Ishikawa (cell line): Measurements from ENCODE around the gene DMRTA2.

Experiments
- CEBPB ChIP-seq: IDR thresholded peaks from 2 replicates; pipeline ENCODE4 v1.6.1; 2012
- EGR1 ChIP-seq: IDR thresholded peaks from 2 replicates; pipeline ENCODE4 v1.6.1; 2012
- EP300 ChIP-seq: IDR thresholded peaks from 2 replicates; pipeline ENCODE4 v1.6.1; 2012; ENCODE audit warnings: borderline replicate concordance
- FOXM1 ChIP-seq: IDR thresholded peaks from 2 replicates; pipeline ENCODE4 v1.6.1; 2012; ENCODE audit warnings: low read depth, borderline replicate concordance
- TAF1 ChIP-seq: IDR thresholded peaks from 2 replicates; pipeline ENCODE4 v1.6.1; 2012; ENCODE audit warnings: low read depth, mild to moderate bottlenecking
- YY1 ChIP-seq: IDR thresholded peaks from 2 replicates; pipeline ENCODE4 v1.6.1; 2012; ENCODE audit warnings: low read depth
- ZBTB7A ChIP-seq: IDR thresholded peaks from 2 replicates; pipeline ENCODE4 v1.6.1; 2012; ENCODE audit warnings: low read depth
- TF ChIP-seq, protein P1 (sequence below): IDR thresholded peaks from 2 replicates; pipeline ENCODE4 v1.6.1; 2012
- TF ChIP-seq, protein P2 (sequence below): IDR thresholded peaks from 2 replicates; pipeline ENCODE4 v1.6.1; 2012; ENCODE audit warnings: low read depth, mild to moderate bottlenecking
- TF ChIP-seq, protein P3 (sequence below): IDR thresholded peaks from 2 replicates; pipeline ENCODE4 v1.6.1; 2012

DNA sequence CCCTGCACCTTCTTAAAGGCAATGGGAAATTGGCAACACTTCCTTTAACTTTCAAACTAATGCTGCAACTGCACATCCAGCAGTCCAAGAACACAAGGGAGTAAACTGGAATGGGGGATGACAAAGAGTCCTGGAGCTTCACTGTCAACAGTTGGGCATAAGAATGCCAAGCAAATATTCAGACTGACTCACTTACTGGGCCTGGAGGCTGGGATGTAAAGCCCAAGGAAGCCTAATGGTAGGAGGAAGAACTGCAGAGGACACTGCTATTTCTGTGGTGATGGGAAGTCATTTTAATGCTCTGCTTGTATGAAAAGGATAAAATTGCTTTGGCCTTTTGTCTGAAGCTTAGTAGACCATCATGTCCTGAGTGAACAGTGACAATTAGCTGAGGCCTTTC, 15.7 kb upstream of the DMRTA2 start:
- no peak for TF ChIP-seq FOXM1
- TF ChIP-seq, protein P1, sequence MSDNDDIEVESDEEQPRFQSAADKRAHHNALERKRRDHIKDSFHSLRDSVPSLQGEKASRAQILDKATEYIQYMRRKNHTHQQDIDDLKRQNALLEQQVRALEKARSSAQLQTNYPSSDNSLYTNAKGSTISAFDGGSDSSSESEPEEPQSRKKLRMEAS = no peak
- TF ChIP-seq TAF1 = no peak
- TF ChIP-seq YY1 = no peak
- TF ChIP-seq EP300 = no peak
- TF ChIP-seq CEBPB = no peak
- TF ChIP-seq EGR1 = no peak
- TF ChIP-seq ZBTB7A = no peak
- TF ChIP-seq, protein P2, sequence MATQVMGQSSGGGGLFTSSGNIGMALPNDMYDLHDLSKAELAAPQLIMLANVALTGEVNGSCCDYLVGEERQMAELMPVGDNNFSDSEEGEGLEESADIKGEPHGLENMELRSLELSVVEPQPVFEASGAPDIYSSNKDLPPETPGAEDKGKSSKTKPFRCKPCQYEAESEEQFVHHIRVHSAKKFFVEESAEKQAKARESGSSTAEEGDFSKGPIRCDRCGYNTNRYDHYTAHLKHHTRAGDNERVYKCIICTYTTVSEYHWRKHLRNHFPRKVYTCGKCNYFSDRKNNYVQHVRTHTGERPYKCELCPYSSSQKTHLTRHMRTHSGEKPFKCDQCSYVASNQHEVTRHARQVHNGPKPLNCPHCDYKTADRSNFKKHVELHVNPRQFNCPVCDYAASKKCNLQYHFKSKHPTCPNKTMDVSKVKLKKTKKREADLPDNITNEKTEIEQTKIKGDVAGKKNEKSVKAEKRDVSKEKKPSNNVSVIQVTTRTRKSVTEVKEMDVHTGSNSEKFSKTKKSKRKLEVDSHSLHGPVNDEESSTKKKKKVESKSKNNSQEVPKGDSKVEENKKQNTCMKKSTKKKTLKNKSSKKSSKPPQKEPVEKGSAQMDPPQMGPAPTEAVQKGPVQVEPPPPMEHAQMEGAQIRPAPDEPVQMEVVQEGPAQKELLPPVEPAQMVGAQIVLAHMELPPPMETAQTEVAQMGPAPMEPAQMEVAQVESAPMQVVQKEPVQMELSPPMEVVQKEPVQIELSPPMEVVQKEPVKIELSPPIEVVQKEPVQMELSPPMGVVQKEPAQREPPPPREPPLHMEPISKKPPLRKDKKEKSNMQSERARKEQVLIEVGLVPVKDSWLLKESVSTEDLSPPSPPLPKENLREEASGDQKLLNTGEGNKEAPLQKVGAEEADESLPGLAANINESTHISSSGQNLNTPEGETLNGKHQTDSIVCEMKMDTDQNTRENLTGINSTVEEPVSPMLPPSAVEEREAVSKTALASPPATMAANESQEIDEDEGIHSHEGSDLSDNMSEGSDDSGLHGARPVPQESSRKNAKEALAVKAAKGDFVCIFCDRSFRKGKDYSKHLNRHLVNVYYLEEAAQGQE = no peak
- TF ChIP-seq, protein P3, sequence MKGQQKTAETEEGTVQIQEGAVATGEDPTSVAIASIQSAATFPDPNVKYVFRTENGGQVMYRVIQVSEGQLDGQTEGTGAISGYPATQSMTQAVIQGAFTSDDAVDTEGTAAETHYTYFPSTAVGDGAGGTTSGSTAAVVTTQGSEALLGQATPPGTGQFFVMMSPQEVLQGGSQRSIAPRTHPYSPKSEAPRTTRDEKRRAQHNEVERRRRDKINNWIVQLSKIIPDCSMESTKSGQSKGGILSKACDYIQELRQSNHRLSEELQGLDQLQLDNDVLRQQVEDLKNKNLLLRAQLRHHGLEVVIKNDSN = no peak
